Natural killer cell (primary cell): ENCODE data around the gene KNDC1. TPM values are rescaled to one million over a fixed set of nuclear protein-coding genes. Genes with fewer than 3 reads are reported as not detected.

Experiments
- ATAC-seq, 3 donors: fragments of 150-1000 bp in 2 of 3; fragments of 200-7000 bp in 1 of 3; cut with Tn5 transposase; 1 replicate in 1 of 3; 2 replicates in 2 of 3; pipeline ENCODE4 v1.10.0; 2021; ENCODE audit warnings: mild to moderate bottlenecking in 2 of 3, moderate library complexity in 2 of 3
- DNase-seq, 2 donors: peaks; one replicate each; pipeline versions ENCODE4 v3.0.0 to v3.0.0-alpha.2; 2013 to 2021; ENCODE audit warnings: mixed read lengths in 1 of 2
- H3K27ac ChIP-seq: one replicate; pipeline ENCODE4 v1.5.1; 2013; ENCODE audit warnings: mild to moderate bottlenecking, low read length
- H3K27me3 ChIP-seq: one replicate; pipeline ENCODE4 v1.6.1; 2013; ENCODE audit warnings: low read length; ENCODE audit not compliant: control insufficient read depth, insufficient read depth
- H3K36me3 ChIP-seq: one replicate; pipeline ENCODE4 v1.6.1; 2013; ENCODE audit warnings: low read length; ENCODE audit not compliant: control insufficient read depth, insufficient read depth
- H3K4me1 ChIP-seq: one replicate; pipeline ENCODE4 v1.6.1; 2013; ENCODE audit warnings: low read length; ENCODE audit not compliant: control insufficient read depth, insufficient read depth
- H3K4me3 ChIP-seq: one replicate; pipeline ENCODE4 v1.5.1; 2013; ENCODE audit warnings: low read length
- H3K9me3 ChIP-seq: one replicate; pipeline ENCODE4 v1.6.1; 2013; ENCODE audit warnings: low read length; ENCODE audit not compliant: control insufficient read depth, insufficient read depth
- H3K27ac Mint-ChIP-seq, 2 donors: one replicate each; pipeline ENCODE4 v1.8.0; 2022; ENCODE audit warnings: mild to moderate bottlenecking in 2 of 2, mixed read lengths in 2 of 2, moderate library complexity in 1 of 2
- H3K27me3 Mint-ChIP-seq, 2 donors: one replicate each; pipeline ENCODE4 v1.8.0; 2022; ENCODE audit warnings: low read depth in 2 of 2, mixed read lengths in 2 of 2
- H3K36me3 Mint-ChIP-seq: one replicate; pipeline ENCODE4 v1.8.0; 2022; ENCODE audit warnings: mixed read lengths
- H3K4me1 Mint-ChIP-seq, 2 donors: one replicate each; pipeline ENCODE4 v1.8.0; 2022; ENCODE audit warnings: mixed read lengths in 2 of 2
- H3K4me3 Mint-ChIP-seq: one replicate; pipeline ENCODE4 v1.8.0; 2022; ENCODE audit warnings: mild to moderate bottlenecking, moderate library complexity, mixed read lengths
- H3K9me3 Mint-ChIP-seq, 2 donors: one replicate each; pipeline ENCODE4 v1.8.0; 2022; ENCODE audit warnings: mixed read lengths in 2 of 2
- CTCF ChIP-seq: fragments of 200-600 bp; IDR thresholded peaks from one replicate; pipeline ENCODE4 v1.8.0; 2022; ENCODE audit warnings: antibody characterized with exemption
- WGBS: methylation state at CpG from one replicate; pipeline ENCODE4 v1.1.7; 2013; ENCODE audit warnings: missing lambda C conversion rate; ENCODE audit not compliant: insufficient coverage; 5-methylcytosine and 5-hydroxymethylcytosine counted together
- intact Hi-C: fragments of 100-400 bp; cut with micrococcal nuclease; formaldehyde crosslinking; loops from one replicate; pipeline ENCODE4 v1.14.2; 2022
- total RNA-seq, 4 donors: library from RNA; stranded (reverse); fragments of 120-200 nt in 1 of 4; gene quantifications; one replicate each; pipeline versions ENCODE4 v1.2.3 to v1.2.4, GENCODE V29; 2013 to 2022

KNDC1 gene
- total RNA-seq, 3 donors from 2014 or later (not counting 1 experiment from before 2014, with no cell fraction given), result 2.1 to 5.9 TPM; not detected in 1

GRCh38 chr10:133131734-133132472, 28.1 kb upstream of the KNDC1 start:
- H3K27me3 Mint-ChIP-seq, result peaks cover 0 to 2% of the 10 kb centered on the region in 2 donors
- Histone ChIP-seq H3K4me3 (no peak overlapping the region), H3K4me1 (no peaks in the 10 kb centered on the region), H3K27me3 (no peaks in the 10 kb centered on the region), H3K36me3 (no peaks in the 10 kb centered on the region), H3K27ac (no peak overlapping the region), H3K9me3 (no peaks in the 10 kb centered on the region)
- H3K4me1 Mint-ChIP-seq, result no peaks in the 10 kb centered on the region
- intact Hi-C loops, result no loop called here
- no peak overlapping the region for H3K4me3 Mint-ChIP-seq
- no peaks in the 10 kb centered on the region for H3K36me3 Mint-ChIP-seq
- DNase-seq (no peak), ATAC-seq (peak in 1 of 3 donors; percentile 26)
- 81% methylated on average over 41 of the region's 41 CpGs for WGBS
- H3K27ac Mint-ChIP-seq, result no peak overlapping the region
- H3K9me3 Mint-ChIP-seq, result no peaks in the 10 kb centered on the region
- no peak for TF ChIP-seq CTCF

- ATAC-seq (no peak), DNase-seq (no peak)
- WGBS, result 89% methylated on average over 26 of the region's 26 CpGs
- no peaks in the 10 kb centered on the region for H3K36me3 ChIP-seq
- no peaks in the 10 kb centered on the region for H3K4me1 ChIP-seq
- H3K9me3 ChIP-seq, result no peaks in the 10 kb centered on the region
- TF ChIP-seq CTCF, result no peak
- peaks cover 0 to 2% of the 10 kb centered on the region in 2 donors for H3K27me3 Mint-ChIP-seq
- H3K27ac ChIP-seq, result no peak overlapping the region
- no peaks in the 10 kb centered on the region for H3K9me3 Mint-ChIP-seq
- no peaks in the 10 kb centered on the region for H3K36me3 Mint-ChIP-seq
- H3K27me3 ChIP-seq, result no peaks in the 10 kb centered on the region
- no peaks in the 10 kb centered on the region for H3K4me1 Mint-ChIP-seq
- no peak overlapping the region for H3K4me3 Mint-ChIP-seq
- no peak overlapping the region for H3K27ac Mint-ChIP-seq
- intact Hi-C loops, result no loop called here
- H3K4me3 ChIP-seq, result no peak overlapping the region
Measured at GRCh38 chr10:133132473-133133291, 27.3 kb upstream of the KNDC1 start.

GRCh38 chr10:133133471-133134231, 26.4 kb upstream of the KNDC1 start:
- no peaks in the 10 kb centered on the region for H3K4me1 Mint-ChIP-seq
- H3K27ac Mint-ChIP-seq, result no peak overlapping the region
- H3K9me3 ChIP-seq, result no peaks in the 10 kb centered on the region

More at GRCh38 chr10:133133471-133134231, 26.4 kb upstream of the KNDC1 start:
- no peaks in the 10 kb centered on the region for H3K36me3 Mint-ChIP-seq
- Histone ChIP-seq H3K27me3 (no peaks in the 10 kb centered on the region), H3K27ac (no peak overlapping the region), H3K4me3 (no peak overlapping the region), H3K36me3 (no peaks in the 10 kb centered on the region), H3K4me1 (no peaks in the 10 kb centered on the region)
- ATAC-seq (no peak), DNase-seq (no peak)
- intact Hi-C loops, result no loop called here
- no peak for TF ChIP-seq CTCF
- H3K27me3 Mint-ChIP-seq, result peaks cover 0 to 2% of the 10 kb centered on the region in 2 donors
- no peak overlapping the region for H3K4me3 Mint-ChIP-seq
- 90% methylated on average over 20 of the region's 20 CpGs for WGBS
- no peaks in the 10 kb centered on the region for H3K9me3 Mint-ChIP-seq
